K562 (cell line): Measurements from ENCODE around the gene TMEM163. TPM values are rescaled to one million over a fixed set of nuclear protein-coding genes. Genes with fewer than 3 reads are reported as not detected.

Experiments
- ATAC-seq: fragments of 200-7000 bp; cut with Tn5 transposase; 3 replicates; pipeline ENCODE4 v1.9.1; 2020; ENCODE audit warnings: moderate library complexity
- BruUV-seq: library from RNA; stranded (reverse); fragments of 400-500 nt; replicated peaks from 2 replicates; lab custom pipeline; 2021; lab: Mats Ljungman, UMichigan
- CTCF ChIA-PET: fragments of 300-600 bp; formaldehyde crosslinking; extraction: SDS; loops from one replicate; lab custom pipeline; 2021; ENCODE audit warnings: low intra/inter-chr PET ratio; lab: Yijun Ruan, JAX
- POLR2A ChIA-PET: fragments of 300-600, 350-650 bp; sonication (Branson Sonifier 250); formaldehyde crosslinking; extraction: SDS; loops from one replicate; lab custom pipeline; 2021; ENCODE audit warnings: antibody characterized with exemption, inconsistent platforms; lab: Yijun Ruan, JAX
- DNase-seq, 4 experiments: peaks; one replicate each; pipeline versions ENCODE4 v3.0.0 to v3.0.0-alpha.2; 2011 to 2018; ENCODE audit warnings: low spot score in 3 of 4, mixed read lengths in 3 of 4; ENCODE audit errors: extremely low read depth in 1 of 4
- FAIRE-seq: peaks from 2 replicates; lab custom pipeline; 2011; peaks lifted over from hg19 to GRCh38; lab: Jason Lieb, UNC
- H2AFZ ChIP-seq: 2 replicates; pipeline ENCODE4 v1.6.0; 2011; ENCODE audit warnings: low read depth, low read length, control low read depth, inconsistent platforms
- H3K27ac ChIP-seq: fragments of 200-600 bp; 3 replicates; pipeline ENCODE4 v1.8.0; 2011; ENCODE audit warnings: low read depth, mild to moderate bottlenecking, control low read depth, inconsistent platforms, low read length, moderate library complexity, mixed read lengths; ENCODE audit errors: extremely low read depth
- H3K27me3 ChIP-seq, 2 experiments: fragments of 300-600 bp in 1 of 2; 2 replicates in 1 of 2; 3 replicates in 1 of 2; pipeline versions ENCODE4 v1.6.0 to v1.8.0; 2011; ENCODE audit warnings: inconsistent platforms in 2 of 2, low read length in 2 of 2, mild to moderate bottlenecking in 1 of 2, mixed read lengths in 1 of 2, moderate library complexity in 1 of 2; ENCODE audit not compliant: control insufficient read depth in 2 of 2, insufficient read depth in 2 of 2
- H3K36me3 ChIP-seq: fragments of 300-600 bp; 3 replicates; pipeline ENCODE4 v1.8.0; 2011; ENCODE audit warnings: mild to moderate bottlenecking, low read length, inconsistent platforms; ENCODE audit not compliant: control insufficient read depth, insufficient read depth
- H3K4me1 ChIP-seq, 2 experiments: fragments of 200-600 bp in 1 of 2; replicated peaks in 1 of 2; 2 replicates in 1 of 2; 3 replicates in 1 of 2; pipeline versions ENCODE4 v1.5.1 to v1.8.0; 2011; ENCODE audit warnings: inconsistent platforms in 2 of 2, low read length in 2 of 2, mild to moderate bottlenecking in 1 of 2, mixed read lengths in 1 of 2, moderate library complexity in 1 of 2; ENCODE audit not compliant: control insufficient read depth in 2 of 2, insufficient read depth in 2 of 2
- H3K4me2 ChIP-seq: 2 replicates; pipeline ENCODE4 v1.6.1; 2011; ENCODE audit warnings: low read length, control low read depth, inconsistent platforms, mixed read lengths; ENCODE audit not compliant: insufficient read depth
- H3K4me3 ChIP-seq: fragments of 200-600 bp; sonication (generic), shearing (Covaris generic); 2 replicates; pipeline ENCODE4 v1.5.1; 2016; ENCODE audit warnings: control low read depth, inconsistent platforms
- H3K79me2 ChIP-seq: fragments of 200-600 bp; 3 replicates; pipeline ENCODE4 v1.8.0; 2011; ENCODE audit warnings: low read length, inconsistent platforms; ENCODE audit not compliant: control insufficient read depth, insufficient read depth
- H3K9ac ChIP-seq, 2 experiments: 2 replicates each; pipeline versions ENCODE4 v1.6.0 to v1.6.1; 2011; ENCODE audit warnings: low read depth in 2 of 2, low read length in 2 of 2, control low read depth in 1 of 2, inconsistent platforms in 1 of 2, mild to moderate bottlenecking in 1 of 2, mixed read lengths in 1 of 2; ENCODE audit not compliant: insufficient read depth in 1 of 2
- H3K9me1 ChIP-seq: one replicate; pipeline ENCODE4 v1.6.0; 2011; ENCODE audit warnings: inconsistent platforms, mild to moderate bottlenecking, low read length, moderate library complexity; ENCODE audit not compliant: control insufficient read depth, insufficient read depth
- H3K9me3 ChIP-seq: replicated peaks from 2 replicates; pipeline ENCODE4 v1.5.1; 2011; ENCODE audit warnings: low read depth, low read length, inconsistent platforms; ENCODE audit not compliant: control insufficient read depth, insufficient read depth
- H4K20me1 ChIP-seq: replicated peaks from 2 replicates; pipeline ENCODE4 v1.6.1; 2011; ENCODE audit warnings: low read length, inconsistent platforms, mixed read lengths; ENCODE audit not compliant: control insufficient read depth, insufficient read depth
- DMBX1 ChIP-seq: fragments of 250-450 bp; sonication (Bioruptor Pico); IDR thresholded peaks from 2 replicates; pipeline ENCODE4 v1.8.0; 2022; ENCODE audit warnings: inconsistent platforms, mild to moderate bottlenecking, moderate library complexity, borderline replicate concordance
- KLF13 ChIP-seq: fragments of 450-650 bp; IDR thresholded peaks from 2 replicates; pipeline ENCODE4 v1.6.1; 2016; ENCODE audit warnings: missing genetic modification characterization, low read depth, mild to moderate bottlenecking, missing compliant biosample characterization, moderate library complexity, borderline replicate concordance
- MBD2 ChIP-seq: sonication (generic); IDR thresholded peaks from 2 replicates; pipeline ENCODE4 v1.6.1; 2016; ENCODE audit warnings: low read depth, borderline replicate concordance
- MEF2A ChIP-seq: IDR thresholded peaks from 2 replicates; pipeline ENCODE4 v1.6.1; 2011; ENCODE audit warnings: low read depth, mild to moderate bottlenecking, low read length, moderate library complexity; ENCODE audit not compliant: control insufficient read depth
- PML ChIP-seq: IDR thresholded peaks from 2 replicates; pipeline ENCODE4 v1.6.1; 2012; ENCODE audit warnings: low read length, inconsistent platforms
- TBP ChIP-seq: optimal IDR thresholded peaks from 2 replicates; pipeline ENCODE3; 2011; ENCODE audit warnings: low read depth, low read length, improper control_type of control experiment
- ZNF12 ChIP-seq: sonication (generic); formaldehyde crosslinking; IDR thresholded peaks from 2 replicates; pipeline ENCODE4 v1.4.0; 2020; ENCODE audit warnings: mild to moderate bottlenecking, missing genetic modification reagents
- ZNF668 ChIP-seq: fragments of 250-450 bp; sonication (Bioruptor Pico); IDR thresholded peaks from 2 replicates; pipeline ENCODE4 v1.8.0; 2022; ENCODE audit warnings: mild to moderate bottlenecking, inconsistent platforms
- WGBS: fragments of 100-300 bp; shearing (Covaris generic); methylation state at CpG from one replicate; pipeline ENCODE4 v1.1.6; 2016; ENCODE audit warnings: low coverage, mixed read lengths; ENCODE audit not compliant: insufficient coverage; ENCODE audit errors: missing lambda C conversion rate; 5-methylcytosine and 5-hydroxymethylcytosine counted together
- in situ Hi-C: fragments of 300-500 bp; cut with MboI; formaldehyde crosslinking; loops from 4 replicates; pipeline ENCODE4 v1.15.0; 2018; ENCODE audit warnings: inconsistent platforms, mixed read lengths
- intact Hi-C: fragments of 100-400 bp; cut with micrococcal nuclease; formaldehyde crosslinking; loops from 2 replicates; pipeline ENCODE4 v1.14.2; 2022
- polyA plus RNA-seq, 8 experiments: library from polyadenylated mRNA; depleted of rRNA in 4 of 8; stranded (reverse) in 5 of 8; unstranded in 3 of 8; fragments of >200 nt; fragmentation: Nextera tagmentation in 2 of 8; fragmentation: Illumina TruSeq in 1 of 8; extraction: Ambion mirVana in 2 of 8; extraction: Trizol in 1 of 8; gene quantifications; 2 replicates each; pipeline versions ENCODE4 v1.2.1 to v1.2.3, GENCODE V29; 2011 to 2014; ENCODE audit warnings: inconsistent platforms in 1 of 8, missing spikeins in 1 of 8
- total RNA-seq, 7 experiments: library from RNA; depleted of rRNA in 6 of 7; stranded (reverse); fragments of >200 nt in 6 of 7; fragmentation: Illumina TruSeq in 2 of 7; extraction: Trizol in 2 of 7; gene quantifications; 2 replicates each; pipeline versions ENCODE4 v1.2.1 to v1.2.3, GENCODE V29; 2011 to 2021; ENCODE audit warnings: low replicate concordance in 1 of 7
- TF ChIP-seq, protein P1 (sequence below): fragments of 150-350 bp; conservative IDR thresholded peaks from 2 replicates; pipeline ENCODE4 v1.6.1; 2014; ENCODE audit warnings: low read length

The TMEM163 gene
- total and polyA plus RNA-seq, 9 of the 15 experiments (the other 6 are each of a cell fraction or from before 2014, with no cell fraction given): 0.04 to 0.68 (median 0.16) TPM; not detected in 3

DNA sequence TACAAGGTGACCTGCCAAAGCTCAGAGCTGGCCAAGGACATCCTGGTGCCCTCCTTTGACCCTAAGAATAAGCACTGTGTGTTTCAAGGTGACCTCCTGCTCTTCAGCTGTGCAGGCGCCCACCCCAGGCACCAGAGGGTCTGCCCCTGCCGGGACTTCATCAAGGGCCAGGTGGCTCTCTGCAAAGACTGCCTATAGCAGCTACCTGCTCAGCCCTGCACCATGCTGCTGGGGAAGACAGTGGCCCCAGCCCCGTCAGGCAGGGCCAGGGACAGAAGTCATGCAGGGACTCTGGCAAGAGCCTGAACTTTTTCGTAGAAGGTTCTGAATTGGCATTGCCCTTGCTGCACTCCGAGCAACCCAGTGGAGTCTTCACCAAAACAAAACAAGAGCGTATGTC is 270.1 kb downstream of the TMEM163 start:
- H3K27ac ChIP-seq: no peak overlapping the region
- no peak for TF ChIP-seq ZNF668 (CRISPR knock-in tag)
- TF ChIP-seq KLF13 (tag): no peak
- no peak for TF ChIP-seq DMBX1 (CRISPR knock-in tag)
- TF ChIP-seq MBD2: no peak
- no peak for TF ChIP-seq PML
- ChIA-PET POLR2A (interaction anchor here (0.7 kb wide), 1 partner anchor 332 kb away, joined by 3 read pairs; no protein-coding TSS in a partner anchor), CTCF (interaction anchor here (3.1 kb wide), 1 partner anchor 330 kb away, joined by 27 read pairs; no protein-coding TSS in a partner anchor)
- no peaks in the 10 kb centered on the region for H3K27me3 ChIP-seq
- H3K9me1 ChIP-seq: no peaks in the 10 kb centered on the region
- H3K4me2 ChIP-seq: no peak overlapping the region
- FAIRE-seq: no peak
- H3K79me2 ChIP-seq: no peaks in the 10 kb centered on the region
- no peaks in the 10 kb centered on the region for H3K9me3 ChIP-seq
- WGBS: 45% methylated on average over 6 of the region's 6 CpGs
- H3K36me3 ChIP-seq: no peaks in the 10 kb centered on the region
- intact Hi-C loops: no loop called here
- H3K4me1 ChIP-seq: no peaks in the 10 kb centered on the region
- H4K20me1 ChIP-seq: peaks cover 5% of the 10 kb centered on the region; the same call in 1 of the 2 replicates
- no peak for ATAC-seq
- no TSS peak for BruUV-seq
- in situ Hi-C loops: no loop called here
- no peak overlapping the region for H3K4me3 ChIP-seq
- H2AFZ ChIP-seq: no peak overlapping the region
- no peak for DNase-seq
- H3K9ac ChIP-seq: no peak overlapping the region

DNA sequence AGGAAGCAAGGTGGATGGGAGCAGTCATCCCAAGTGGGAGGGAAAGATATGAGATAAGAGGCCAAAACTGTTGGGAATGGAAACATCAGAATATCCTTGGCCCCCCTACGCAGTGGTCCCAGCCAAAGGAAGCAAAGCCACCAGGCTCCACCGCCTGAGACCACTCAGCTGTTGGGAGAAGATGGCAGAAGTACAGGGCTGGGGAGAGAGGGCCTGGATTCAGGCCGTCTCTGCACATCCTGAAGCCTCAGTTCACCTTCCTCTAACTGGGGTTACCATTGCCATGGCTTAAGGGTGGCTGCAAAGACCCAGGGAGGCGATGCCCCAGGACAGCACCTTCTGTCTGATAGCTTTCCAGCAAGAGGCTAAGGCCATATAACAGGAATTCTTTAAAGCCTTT is 271.1 kb downstream of the TMEM163 start:
- Histone ChIP-seq H3K4me3 (no peak overlapping the region), H3K27me3 (no peaks in the 10 kb centered on the region), H3K9ac (no peak overlapping the region), H3K27ac (no peak overlapping the region), H3K4me2 (no peak overlapping the region), H4K20me1 (peaks cover 5% of the 10 kb centered on the region; the same call in 1 of the 2 replicates), H3K36me3 (no peaks in the 10 kb centered on the region), H3K9me1 (no peaks in the 10 kb centered on the region), H3K4me1 (no peaks in the 10 kb centered on the region), H3K9me3 (no peaks in the 10 kb centered on the region), H3K79me2 (no peaks in the 10 kb centered on the region), H2AFZ (no peak overlapping the region)
- CTCF ChIA-PET: no interaction called here
- FAIRE-seq (no peak), DNase-seq (no peak), ATAC-seq (no peak)
- intact Hi-C loops: no loop called here
- POLR2A ChIA-PET: no interaction called here
- WGBS: 25% methylated on average over 3 of the region's 4 CpGs
- in situ Hi-C loops: no loop called here
- no TSS peak for BruUV-seq
- no peak for TF ChIP-seq ZNF12 (CRISPR knock-in tag)
- no peak for TF ChIP-seq MEF2A
- TF ChIP-seq, protein P1, sequence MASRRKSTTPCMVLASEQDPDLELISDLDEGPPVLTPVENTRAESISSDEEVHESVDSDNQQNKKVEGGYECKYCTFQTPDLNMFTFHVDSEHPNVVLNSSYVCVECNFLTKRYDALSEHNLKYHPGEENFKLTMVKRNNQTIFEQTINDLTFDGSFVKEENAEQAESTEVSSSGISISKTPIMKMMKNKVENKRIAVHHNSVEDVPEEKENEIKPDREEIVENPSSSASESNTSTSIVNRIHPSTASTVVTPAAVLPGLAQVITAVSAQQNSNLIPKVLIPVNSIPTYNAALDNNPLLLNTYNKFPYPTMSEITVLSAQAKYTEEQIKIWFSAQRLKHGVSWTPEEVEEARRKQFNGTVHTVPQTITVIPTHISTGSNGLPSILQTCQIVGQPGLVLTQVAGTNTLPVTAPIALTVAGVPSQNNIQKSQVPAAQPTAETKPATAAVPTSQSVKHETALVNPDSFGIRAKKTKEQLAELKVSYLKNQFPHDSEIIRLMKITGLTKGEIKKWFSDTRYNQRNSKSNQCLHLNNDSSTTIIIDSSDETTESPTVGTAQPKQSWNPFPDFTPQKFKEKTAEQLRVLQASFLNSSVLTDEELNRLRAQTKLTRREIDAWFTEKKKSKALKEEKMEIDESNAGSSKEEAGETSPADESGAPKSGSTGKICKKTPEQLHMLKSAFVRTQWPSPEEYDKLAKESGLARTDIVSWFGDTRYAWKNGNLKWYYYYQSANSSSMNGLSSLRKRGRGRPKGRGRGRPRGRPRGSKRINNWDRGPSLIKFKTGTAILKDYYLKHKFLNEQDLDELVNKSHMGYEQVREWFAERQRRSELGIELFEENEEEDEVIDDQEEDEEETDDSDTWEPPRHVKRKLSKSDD: no peak
- no peak for TF ChIP-seq TBP
